Hematopoietic multipotent progenitor cell treated with erythropoietin and hydrocortisone succinate and interleukin-3 and kit ligand, for 4 days (in vitro differentiated cells): ENCODE results near the gene ITGB5.
A peak's percentile ranks its signal among the peaks of the same experiment; 100 is the strongest.

Source experiments
- DNase-seq: peaks from one replicate; pipeline ENCODE4 v3.0.0-alpha.2; 2015

ITGB5 gene

DNA sequence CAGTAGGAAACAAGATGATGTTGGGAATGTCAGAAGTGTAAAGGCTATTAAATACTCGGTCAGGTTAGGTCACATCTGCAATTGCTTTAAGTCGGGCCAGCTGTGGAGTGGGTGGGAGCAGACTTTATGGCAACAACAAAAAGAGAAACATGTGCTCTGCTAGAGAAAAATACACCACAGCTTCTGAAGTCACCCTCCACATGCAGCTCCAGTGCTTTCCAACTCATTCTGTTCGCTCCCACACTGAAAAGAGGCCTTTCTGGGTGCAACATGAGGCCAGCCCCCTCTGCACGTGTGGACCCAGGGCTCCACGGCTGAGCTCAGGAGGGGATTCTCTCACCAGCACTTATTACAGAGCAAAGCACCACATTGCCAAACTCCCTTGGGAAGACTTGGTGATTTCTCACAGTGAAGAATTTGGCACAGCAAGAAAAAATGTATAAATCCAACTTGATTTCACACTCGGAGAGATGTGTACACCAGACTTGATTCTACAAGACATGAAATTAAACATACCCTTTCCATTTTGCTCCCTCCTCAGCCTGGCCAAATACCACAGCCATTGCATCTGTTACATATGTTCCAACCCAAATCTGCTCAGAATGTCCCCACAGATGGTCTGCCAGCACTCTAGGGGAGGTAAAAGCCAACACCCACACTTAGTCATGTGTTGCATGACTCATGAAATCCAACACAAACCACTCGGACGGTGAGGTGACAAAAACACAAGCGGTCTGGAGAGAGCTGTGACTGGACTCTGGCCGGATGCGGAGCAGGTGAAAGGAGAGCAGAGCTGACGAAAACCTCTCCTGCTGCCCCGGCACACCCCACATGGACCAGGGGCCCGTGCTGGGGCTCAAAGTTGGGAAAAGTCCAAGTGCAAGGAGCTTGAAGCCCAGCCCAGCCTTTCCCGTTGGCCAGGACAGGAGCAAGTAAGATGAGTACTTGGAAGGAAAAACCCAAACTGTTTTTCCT, 74.6 kb downstream of the ITGB5 start:
- peak; percentile 58 for DNase-seq

DNA sequence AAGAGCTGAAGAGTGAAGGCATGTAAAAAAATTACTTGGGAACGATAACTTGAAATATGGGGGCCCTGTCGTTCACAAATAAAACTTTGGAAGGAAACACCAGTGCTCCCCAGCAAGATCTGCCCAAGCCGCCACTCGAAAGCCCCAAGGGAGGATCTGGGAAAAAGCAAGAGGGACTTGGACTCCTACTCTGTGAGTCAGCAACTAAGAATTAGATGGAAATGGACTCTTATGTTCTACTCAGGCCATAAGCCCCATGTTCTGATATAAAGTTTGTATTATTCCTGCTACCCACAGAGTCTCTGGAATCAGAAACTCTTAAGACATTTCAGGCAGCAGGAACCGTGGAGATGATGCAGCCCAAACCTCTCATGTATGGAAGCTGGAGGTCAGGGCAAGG, 75.7 kb downstream of the ITGB5 start:
- DNase-seq: no peak

DNA sequence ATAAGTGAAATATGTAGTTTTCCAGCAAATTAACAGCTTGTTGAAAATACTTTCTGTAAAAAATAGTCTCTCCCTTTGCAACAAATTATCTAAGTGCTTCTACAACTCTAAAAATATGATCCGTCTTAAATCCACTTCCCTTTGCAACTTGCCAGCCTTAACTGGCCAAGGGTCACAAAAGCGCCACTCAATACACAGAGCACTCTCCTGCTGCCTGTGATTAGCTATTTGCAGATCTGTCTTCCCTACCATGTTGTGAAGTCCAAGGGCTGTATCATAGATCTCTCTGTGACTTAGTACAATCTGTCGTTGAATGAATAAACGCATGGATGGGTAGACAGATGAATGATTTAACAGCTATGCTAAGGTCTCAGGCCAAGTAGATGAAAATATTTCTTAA, 76.2 kb downstream of the ITGB5 start:
- no peak for DNase-seq

DNA sequence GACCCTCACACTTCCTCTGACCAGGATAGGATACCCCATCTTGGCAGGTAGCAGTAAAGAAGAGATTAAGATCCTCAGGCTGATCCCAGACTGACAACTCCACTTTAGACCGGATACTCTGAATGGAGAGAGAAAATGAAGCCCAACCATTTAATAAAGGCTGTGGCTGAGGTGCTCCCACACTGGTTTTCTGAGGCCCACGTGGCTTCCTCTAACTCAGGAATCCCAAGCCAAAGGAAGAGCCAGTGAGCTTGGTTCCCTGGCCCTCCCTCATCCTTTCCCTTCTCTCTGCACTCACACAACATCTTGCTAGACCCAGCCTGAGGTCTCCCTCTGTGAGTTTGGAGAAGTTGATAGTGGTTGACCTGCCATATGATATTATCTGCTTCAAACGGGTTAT, 78.1 kb downstream of the ITGB5 start:
- DNase-seq: no peak

DNA sequence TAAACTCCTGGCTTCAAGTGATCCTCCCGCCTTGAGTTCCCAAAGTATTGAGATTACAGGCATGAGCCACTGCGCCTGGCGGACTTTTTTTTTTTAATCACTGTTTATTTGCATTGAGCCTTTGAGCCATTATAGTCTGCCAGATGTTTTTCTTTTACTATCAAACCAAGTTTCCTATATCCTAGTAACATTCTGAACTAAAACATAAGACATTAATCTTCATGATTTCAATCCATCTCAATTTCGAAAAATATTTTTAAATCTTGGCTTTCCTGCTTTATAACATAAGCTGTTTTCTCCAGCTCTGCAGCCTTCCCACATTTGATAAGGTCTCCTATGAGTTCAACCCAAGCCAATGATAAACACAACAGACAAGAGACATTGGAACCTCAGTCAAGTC, 81.5 kb downstream of the ITGB5 start:
- no peak for DNase-seq

DNA sequence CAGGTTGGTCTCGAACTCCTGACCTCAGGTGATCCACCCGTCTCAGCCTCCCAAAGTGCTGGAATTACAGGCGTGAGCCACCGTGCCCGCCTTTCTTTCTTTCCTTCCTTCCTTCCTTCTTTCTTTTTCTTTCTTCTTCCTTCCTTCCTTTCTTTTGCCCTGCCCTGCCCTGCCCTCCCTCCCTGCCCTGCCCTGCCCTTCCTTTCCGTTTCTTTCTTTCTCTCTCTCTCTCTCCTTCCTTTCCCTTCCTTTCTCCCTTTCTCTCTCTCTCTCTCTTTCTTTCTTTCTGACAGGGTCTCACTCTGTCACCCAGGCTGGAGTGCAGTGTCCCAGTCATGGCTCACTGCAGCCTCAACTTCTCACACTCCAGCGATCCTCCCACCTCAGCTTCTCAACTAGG, 82.3 kb downstream of the ITGB5 start:
- DNase-seq: no peak

DNA sequence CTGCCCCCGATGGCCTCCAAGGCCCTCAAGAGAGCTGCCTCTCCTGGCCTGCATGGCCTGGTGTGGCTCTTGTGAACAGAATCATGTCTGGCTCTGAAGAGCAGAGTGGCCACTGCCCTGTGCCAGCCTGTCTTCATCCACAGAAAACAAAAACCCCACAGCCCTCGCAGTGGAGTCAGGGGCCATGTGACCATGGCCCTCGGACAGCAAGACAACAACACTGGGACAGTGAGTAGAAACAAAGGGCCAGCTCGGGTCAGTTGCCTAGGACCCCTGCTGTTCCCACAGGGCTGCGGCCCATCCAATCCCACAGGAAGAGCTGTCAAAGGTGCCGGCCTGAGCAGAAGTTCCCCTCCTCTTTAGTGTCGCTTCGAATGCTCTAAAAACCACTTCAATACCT, 84.5 kb downstream of the ITGB5 start:
- DNase-seq: no peak

DNA sequence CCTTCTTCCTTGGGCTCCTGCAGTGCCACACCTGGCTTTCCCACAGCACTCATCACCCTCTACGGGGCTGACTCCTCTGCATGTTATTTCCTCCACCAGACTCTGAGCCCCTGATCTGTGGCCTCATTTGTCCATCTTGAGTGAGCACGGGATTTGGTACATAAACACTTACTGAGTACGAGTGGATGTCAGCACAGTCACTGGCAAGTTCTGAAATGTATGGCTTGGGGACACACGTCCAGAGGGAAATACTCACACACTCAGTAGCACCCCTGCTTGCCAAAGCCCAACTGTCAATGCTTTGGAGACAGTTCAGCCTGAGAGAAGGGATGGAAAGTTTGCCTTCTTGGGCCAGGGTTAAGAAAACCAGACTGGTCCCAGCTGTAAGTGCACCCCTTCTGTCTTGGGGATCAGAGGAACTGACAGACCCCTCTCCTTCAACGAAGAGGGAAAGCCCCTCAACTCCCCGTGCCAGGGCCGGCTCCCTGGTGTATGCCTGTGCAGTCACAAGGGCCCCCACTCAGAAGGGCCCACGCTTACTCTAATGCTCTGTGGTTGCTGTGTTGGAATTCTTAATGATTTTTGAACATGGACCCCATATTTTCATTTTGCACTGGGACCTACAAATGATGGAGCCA, 85.0 kb downstream of the ITGB5 start:
- no peak for DNase-seq

DNA sequence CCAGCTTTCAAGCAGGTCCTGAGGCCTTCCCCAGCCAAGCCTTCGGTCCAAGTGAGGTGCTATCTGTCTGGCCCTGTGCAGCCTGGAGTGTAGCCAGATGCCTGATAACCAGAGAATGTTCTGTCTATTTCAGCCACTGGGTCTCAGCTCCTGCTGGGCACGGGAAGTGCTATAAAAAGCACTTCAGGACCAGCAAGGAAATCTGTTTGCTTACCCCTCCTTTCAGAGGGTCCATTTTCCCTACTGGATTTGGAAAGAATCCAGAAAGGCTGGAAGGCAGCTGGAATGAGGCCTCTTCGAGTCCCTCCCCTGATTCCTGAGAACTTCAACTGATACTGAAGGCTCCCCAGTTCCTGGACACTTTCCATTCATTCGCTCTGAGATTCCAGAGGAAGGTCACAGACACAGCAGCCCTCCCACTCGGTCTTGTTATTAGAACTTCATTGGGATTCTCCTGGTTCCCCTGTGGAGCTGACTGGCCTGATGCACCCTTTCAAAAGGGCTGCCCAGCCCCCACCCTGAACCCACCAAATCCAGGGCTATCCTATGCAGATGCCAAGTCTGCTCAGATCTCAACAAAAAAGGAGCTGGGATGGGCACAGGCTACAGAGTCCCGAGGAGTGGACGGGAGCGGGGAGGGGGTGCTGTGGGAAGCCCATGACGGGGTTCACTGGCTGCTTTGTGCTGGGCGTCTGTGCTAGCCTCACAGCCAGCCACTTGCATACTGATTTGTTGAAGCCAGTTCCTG, 86.5 kb downstream of the ITGB5 start:
- DNase-seq: peak; percentile 18

DNA sequence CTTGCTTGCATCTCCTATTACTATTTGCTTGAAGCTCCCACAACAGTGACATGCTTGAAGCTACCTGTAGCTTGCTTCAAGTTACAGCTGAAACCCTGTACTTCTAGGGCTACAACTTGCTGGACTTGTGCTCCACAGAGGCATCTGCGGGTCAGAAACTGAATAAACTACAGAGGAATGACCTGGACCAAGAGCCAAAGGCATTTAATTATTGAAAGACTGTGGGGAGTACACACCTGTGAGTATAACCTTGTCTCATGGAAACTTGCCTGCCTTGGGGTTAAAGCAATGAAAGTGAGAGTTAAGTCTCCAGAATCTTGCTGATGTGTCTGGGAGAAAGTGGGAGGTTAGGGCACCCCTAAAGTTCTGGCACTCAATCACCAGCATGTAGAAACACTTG, 87.1 kb downstream of the ITGB5 start:
- DNase-seq: no peak

DNA sequence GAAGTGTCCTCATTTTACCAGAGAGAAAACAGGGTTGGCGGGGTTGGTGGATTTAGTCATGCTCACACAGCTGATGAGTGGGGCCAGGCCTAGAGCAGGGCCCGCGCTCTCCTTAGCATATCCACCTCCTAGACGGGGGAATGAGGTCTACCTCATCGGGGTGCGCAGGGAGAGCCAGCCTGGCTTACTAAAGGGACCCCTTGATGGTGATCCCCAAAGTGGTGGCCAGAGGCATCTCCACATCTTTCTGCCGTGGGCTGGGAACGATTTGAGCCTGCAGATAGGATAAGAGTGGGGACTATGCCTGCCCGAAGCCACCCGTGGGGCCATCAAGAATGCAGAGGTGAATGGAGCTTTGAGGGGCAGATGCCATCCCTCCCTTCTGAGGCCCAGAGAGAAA, 87.5 kb downstream of the ITGB5 start:
- DNase-seq: no peak

DNA sequence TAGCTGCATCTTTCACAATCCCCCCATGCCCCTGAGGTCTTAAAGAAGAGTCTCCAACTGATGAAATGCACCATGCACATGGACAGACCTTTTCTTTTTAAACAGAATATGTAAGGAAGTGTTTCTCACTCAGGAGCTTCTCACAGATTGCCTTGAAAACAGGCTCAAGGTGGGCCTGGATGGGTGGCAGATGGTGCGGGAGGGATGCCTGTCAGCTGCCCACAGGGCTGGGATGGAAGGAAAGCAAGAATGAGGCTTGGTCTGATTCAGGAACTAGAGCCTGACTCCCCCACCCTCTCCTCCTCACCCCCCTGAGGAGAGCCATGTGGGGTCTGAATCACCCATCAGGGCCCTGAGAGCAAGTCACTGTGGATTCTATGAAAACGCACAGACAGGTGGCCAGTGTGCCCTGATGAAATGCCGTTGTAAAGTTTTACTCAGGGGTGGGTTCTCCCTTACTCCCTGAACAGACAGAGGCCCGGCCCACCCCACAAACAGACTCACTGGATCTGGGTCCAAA, 89.7 kb downstream of the ITGB5 start:
- DNase-seq: no peak

DNA sequence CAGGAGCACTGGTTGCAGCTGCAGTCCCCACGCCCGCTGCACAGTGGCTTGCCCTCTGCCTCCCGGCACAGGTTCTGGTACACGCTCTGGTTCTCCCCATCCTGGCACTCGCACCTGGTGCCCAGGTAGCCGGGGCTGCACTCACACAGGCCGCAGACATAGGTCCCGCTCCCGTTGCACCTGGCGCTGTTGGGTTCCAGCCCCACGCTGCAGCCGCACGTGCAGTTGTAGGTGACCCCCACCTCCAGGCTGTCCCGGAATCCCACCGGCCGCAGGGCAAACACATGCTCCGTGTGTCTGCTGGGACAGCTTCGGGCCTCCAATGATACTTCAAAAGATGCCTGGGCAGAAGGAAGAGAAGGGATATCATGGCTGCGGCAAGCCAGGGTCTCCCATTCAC, 90.7 kb downstream of the ITGB5 start:
- no peak for DNase-seq

DNA sequence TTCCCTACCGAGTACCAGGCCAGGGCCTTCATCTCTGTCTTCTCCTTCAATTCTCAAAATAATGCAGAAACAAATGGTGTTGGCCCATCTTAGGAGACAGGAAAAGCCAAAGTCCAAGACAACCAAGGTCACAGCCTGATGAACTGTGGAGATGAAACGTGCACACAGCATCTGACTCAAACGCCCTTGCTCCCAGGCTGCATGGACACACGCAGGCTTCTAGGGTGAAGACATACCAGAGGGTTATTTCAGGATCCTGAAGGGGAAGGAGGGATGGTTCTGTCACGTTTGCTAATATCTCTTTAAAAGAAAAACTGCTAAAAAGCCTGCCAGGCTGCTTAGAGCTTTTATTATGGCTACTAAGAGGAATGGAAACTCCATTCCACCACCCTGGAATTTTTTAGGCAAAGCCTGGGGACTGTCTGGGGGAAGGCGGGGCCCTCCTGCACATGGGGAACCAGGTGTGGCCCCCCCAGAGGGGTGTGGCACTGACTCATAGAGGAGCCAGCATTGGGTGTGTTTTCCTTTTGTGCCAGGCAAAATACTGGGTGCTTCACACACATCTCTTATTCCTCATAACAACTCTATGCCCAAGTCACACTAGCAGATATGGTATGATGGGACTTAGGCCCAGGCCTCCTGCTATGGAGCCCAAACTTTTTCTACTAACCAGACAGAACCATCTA, 94.0 kb downstream of the ITGB5 start:
- no peak for DNase-seq

DNA sequence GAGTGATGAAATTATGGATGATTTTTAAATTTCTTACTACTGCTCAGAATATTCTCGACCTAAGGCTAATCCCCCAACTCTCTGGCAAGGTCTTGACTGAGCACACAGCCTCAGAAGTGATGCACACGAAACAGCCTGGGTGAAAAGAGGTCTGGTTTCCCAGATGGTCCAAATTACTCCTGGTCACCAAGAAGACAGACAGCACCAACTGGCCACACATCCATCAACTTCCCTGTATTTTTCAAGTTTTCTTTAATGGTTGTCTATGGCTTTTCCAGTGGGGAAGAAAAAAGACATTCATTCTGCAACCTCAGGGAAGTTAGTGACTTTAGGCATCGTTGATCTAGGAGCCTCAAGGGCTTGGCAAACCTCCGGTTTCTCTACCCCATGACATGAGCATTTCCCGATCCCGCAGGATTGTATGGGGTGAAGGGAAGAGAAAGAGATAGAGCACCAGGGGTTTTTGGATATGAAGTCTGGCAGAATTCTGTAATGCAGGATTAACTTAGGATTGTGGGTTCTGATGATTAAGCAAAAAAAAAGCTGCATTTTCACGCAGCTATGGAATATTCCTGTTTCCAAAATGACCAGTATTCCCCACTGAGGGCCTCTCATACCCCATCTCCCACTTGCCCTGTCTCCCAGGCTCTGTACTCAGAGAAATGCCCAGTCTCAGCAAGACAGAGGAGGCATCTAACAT, 94.7 kb downstream of the ITGB5 start:
- no peak for DNase-seq

DNA sequence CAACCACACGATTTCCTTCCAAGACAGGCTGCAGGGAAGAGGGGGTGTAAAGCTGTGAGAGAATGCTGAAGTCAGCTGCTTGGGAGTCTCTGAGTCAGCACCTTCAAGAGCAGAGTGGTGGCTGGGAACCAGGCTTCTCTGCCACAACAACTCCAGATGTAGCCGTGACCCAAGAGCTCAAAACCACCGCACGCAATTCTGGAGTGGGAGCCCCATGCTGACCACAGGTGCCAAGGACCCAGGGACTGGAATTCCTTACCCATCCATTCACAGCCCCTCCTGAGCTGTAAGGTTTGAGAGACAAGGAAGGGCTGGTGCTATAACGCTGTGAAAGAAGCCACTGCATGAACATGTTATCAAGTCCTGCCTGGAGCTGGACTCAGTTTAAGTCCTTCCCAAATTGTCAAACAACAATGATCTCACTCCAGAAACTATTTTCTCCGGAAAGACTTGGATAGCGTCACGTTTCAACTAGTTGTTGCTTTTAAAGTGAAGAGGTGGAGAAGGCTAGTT, 95.5 kb downstream of the ITGB5 start:
- peak; percentile 63 for DNase-seq

DNA sequence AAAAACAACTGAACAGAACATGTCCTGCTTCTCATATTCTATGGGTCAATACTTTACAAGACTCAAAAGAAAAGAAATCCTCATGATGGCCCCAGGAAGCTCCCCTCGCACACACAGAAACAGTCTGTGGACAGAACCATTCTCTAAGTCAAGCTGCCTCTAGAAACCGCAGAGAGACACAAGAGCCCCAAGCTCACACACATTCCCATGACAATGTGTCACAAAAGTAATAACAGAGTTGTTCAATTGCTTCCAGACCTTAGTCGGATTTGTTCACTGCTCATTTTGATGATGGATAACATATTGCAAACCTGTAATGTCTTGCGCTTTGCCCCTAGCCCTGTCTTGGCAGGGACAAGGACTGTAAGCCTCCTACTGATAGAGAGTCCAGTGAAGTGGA, 96.0 kb downstream of the ITGB5 start:
- no peak for DNase-seq

DNA sequence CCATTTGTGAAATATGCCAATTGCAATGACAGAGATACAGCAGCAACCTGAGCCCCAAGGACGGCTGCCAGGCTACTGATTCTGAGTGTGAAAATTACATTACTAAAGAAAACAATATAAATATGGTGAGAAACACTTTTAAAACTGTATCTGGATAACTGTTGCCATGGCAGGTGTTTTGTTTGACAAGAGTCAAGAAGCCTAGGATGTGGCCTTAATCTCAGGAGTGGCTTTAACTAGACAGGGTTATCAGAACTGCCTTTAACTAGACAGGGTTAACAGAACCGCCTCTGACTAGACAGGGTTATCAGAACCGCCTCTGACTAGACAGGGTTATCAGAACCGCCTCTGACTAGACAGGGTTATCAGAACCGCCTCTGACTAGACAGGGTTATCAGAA, 98.1 kb downstream of the ITGB5 start:
- DNase-seq: peak; percentile 16

DNA sequence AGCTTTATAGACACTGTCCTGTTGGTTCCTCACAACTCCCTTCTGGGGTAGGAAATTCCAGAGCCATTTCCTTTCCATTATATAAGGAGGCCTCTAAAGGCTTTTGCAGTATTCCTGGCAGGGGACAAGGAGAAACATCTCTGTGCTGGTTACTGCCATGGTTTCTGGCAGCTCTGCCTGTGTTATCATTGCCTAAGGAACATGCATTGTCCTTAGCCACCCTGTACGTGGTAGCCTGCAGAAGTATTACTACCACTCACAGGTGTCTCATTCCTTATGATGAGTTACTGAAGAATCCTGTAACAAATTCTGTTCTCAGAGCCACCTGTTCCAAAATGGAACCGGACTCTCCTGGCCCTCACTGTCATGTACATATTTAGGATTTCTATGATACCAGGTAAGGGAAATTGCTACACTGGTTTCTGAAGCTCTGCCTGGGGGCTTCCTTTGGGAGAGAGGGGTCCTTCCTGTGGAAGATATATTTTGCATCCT, 98.9 kb downstream of the ITGB5 start:
- DNase-seq: no peak

DNA sequence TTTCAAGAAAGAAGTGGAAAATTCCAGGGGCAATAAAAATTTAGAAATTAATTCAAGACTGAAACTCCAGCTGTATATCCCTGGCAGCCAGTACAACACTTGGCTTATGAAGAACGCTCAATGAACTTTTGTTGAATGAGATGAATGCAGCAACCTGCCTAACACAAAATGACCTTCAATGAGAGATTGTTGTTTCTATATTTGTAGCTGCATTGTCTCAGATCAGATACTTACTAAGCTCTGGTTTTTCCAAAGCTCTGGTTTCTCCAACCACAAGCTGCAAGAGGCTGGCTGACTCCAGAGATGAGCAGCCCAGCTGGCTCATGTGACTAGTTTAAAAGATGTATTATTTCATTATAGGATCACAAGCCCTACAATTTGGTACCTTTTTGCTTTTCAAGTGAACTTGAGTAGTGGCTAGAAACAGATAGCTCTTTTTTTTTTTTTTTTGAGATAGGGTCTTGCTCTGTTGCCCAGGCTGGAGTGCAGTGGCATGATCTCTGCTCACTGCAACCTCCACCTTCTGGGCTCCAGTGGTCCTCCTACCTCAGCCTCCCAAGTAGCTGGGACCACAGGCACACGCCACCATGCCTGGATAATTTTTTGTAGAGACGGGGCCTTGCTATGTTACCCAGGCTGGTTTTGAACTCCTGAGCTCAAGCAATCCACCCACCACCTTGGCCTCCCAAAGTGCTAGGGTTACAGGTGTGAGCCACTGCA, 99.5 kb downstream of the ITGB5 start:
- DNase-seq: no peak
